Measurements from ENCODE around the gene GRB2.
"Not testable (repeated sequence)": the region's sequence is repeated elsewhere in the genome, so short reads cannot be mapped to it uniquely, and the experiment has no call there.

GRB2 gene

DNA sequence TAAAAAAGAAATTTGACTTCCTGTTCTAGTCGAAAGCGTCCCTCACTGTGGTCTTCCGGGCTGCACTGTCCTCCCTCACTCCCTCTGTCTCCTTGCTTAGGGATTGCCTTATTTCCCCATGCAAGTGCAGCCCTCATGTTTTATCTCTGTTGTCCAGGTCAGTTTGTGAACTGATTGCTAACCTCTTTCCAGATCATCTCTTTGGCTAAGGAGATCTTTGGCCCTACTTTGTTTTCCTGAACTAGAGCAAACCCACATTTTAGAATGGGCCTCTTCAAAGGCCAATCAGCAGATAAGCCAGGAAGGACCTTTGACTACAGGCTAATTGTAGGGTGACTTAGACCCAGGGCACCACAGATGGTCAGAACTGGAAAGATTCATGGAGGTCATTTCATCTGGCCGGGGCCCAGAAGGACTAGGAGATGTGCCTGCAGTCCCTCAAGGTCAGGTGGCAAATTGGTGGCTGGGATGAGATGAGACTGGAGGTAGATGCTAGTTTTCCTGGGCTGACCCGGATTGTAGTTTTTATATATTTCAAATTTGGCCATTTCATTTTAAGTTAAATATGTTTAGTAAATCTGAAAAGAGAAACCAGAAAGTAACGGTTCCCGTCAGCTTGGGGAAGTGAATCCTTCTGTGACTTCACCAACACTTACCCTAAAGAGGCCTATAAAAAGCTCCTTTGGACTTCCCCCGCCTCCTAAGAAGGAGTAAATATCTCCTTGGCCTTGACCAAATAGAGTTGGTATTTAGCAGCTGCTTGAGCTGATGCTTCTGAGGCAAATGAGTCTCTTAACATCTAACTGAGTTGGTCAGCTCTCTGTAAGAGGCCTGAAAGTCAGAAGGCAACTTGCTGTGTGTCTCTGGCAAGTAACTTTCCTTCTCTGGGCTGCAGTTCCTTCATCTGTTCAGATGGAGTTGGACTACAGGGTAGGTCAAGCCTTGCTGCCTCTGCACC lies 110.0 kb downstream of the GRB2 start:
- no peaks in the 10 kb centered on the region for H3K36me3 ChIP-seq
- H3K27me3 ChIP-seq, result no peaks in the 10 kb centered on the region
- H3K4me1 ChIP-seq, result no peaks in the 10 kb centered on the region
- TF ChIP-seq, protein P1, sequence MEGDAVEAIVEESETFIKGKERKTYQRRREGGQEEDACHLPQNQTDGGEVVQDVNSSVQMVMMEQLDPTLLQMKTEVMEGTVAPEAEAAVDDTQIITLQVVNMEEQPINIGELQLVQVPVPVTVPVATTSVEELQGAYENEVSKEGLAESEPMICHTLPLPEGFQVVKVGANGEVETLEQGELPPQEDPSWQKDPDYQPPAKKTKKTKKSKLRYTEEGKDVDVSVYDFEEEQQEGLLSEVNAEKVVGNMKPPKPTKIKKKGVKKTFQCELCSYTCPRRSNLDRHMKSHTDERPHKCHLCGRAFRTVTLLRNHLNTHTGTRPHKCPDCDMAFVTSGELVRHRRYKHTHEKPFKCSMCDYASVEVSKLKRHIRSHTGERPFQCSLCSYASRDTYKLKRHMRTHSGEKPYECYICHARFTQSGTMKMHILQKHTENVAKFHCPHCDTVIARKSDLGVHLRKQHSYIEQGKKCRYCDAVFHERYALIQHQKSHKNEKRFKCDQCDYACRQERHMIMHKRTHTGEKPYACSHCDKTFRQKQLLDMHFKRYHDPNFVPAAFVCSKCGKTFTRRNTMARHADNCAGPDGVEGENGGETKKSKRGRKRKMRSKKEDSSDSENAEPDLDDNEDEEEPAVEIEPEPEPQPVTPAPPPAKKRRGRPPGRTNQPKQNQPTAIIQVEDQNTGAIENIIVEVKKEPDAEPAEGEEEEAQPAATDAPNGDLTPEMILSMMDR (IDR thresholded peaks at IDR 0.05; ENCODE audit: low read depth, low read length), result no peak
- H3K4me3 ChIP-seq (ENCODE audit: low read depth, low read length), result no peak overlapping the region
- DNase-seq, result no peak
- H3K9me3 ChIP-seq, result no peaks in the 10 kb centered on the region

DNA sequence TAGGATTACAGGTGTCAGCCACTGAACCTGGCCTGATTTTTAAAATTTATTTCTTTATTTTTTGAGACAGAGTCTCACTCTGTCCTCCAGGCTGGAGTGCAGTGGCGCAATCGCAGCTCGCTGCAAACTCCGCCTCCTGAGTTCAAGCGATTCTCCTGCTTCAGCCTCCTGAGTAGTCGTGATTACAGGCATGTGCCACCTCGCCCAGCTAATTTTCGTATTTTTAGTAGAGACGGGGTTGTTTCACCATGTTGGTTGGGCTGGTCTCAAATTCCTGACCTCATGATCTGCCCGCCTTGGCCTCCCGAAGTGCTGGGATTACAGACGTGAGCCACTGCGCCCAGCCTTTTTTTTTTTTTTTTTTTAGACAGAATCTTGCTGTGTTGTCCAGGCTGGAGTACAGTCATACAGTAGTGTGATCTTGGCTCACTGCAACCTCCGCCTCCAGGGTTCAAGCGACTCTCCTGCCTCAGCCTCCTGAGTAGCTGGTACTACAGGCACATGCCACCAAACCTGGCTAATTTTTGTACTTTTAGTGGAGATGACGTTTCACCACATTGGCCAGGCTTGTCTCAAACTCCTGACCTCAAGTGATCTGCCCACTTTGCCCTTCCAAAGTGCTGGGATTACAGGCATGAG lies 112.5 kb downstream of the GRB2 start:
- not testable (repeated sequence) for H3K27me3 ChIP-seq; H3K36me3 ChIP-seq; H3K9me3 ChIP-seq; H3K4me1 ChIP-seq; H3K4me3 ChIP-seq (ENCODE audit: low read depth, low read length); DNase-seq

DNA sequence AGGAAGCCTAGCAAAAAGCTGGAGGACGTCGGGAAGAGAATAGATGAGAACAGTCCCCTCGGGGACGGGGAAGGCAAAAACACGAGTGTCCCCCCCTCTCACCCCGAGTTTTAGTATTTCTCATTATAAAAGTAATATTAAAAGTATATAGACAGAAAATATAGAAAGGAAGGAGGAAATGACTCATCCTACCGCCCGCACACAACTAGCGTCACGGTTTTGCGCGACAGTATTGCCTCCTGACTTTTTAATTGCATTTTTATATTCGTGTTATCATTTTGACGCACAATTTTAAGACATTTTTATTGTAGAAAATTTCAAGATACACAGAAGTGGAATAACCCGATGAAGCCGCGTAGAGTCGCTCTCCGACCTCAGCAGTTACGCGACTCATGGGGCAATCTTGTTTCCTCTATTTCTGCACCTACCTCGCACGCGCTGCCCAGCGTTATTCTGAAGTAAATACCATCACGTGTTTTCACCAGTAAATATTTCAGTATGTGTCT lies 115.6 kb downstream of the GRB2 start:
- Histone ChIP-seq H3K36me3 (peaks cover 10% of the 10 kb centered on the region), H3K4me1 (no peaks in the 10 kb centered on the region), H3K27me3 (no peaks in the 10 kb centered on the region), H3K4me3 (ENCODE audit: low read depth, low read length) (peak overlapping the region; percentile 93), H3K9me3 (no peaks in the 10 kb centered on the region)
- TF ChIP-seq, protein P1 (IDR thresholded peaks at IDR 0.05; ENCODE audit: low read depth, low read length), result peak; percentile 21; the same call in 1 of the 2 replicates
- DNase-seq, result peak; percentile 48

DNA sequence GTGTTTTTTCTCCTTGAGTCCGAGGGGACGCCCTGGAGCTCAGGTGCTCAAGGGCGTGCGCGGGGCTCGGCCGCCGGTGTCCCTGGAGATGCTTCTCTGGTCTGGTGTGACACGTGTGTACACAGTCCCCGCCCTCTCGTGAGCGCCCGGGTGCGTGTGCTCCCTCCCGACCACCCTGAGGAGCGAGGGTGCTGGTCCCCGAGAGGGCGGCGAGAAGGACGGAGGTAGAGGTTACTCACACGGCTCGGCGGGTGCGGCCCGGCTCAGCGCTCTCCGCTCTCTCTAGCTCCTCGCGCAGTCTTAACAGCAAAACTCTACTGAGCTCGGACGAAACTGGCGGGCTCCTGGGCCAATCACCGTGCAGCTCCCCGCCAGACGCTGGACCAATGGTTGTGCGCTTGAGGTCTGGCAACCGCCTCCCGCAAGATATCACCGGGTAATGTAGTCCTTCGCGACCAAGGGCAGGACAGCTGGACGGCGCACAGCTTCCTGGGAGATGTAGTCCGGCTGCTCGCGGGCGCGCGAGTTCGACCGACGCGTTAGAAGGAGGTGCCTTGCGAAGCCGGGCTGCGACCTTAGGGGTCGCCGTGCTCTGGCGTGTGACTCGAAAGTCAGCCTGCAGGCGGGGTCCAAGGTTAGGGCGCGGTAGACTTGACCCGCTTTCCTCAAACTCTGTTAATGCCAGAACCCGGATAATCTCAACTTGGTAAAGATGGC lies 116.2 kb downstream of the GRB2 start, which contains the start of gene SLC25A19:
SLC25A19 (minus strand) TSS at position 319 of the 717 bp plus-strand sequence. CDS start 2,669 bp downstream, outside the sequence.
- DNase-seq, result peak; percentile 98
- H3K4me1 ChIP-seq, result no peaks in the 10 kb centered on the region
- H3K9me3 ChIP-seq, result no peaks in the 10 kb centered on the region
- peaks cover 10% of the 10 kb centered on the region for H3K36me3 ChIP-seq
- TF ChIP-seq, protein P1 (IDR thresholded peaks at IDR 0.05; ENCODE audit: low read depth, low read length), result peak; percentile 40
- peak within 1 kb of the TSS; percentile 93 for H3K4me3 ChIP-seq (ENCODE audit: low read depth, low read length)
- H3K27me3 ChIP-seq, result no peaks in the 10 kb centered on the region

DNA sequence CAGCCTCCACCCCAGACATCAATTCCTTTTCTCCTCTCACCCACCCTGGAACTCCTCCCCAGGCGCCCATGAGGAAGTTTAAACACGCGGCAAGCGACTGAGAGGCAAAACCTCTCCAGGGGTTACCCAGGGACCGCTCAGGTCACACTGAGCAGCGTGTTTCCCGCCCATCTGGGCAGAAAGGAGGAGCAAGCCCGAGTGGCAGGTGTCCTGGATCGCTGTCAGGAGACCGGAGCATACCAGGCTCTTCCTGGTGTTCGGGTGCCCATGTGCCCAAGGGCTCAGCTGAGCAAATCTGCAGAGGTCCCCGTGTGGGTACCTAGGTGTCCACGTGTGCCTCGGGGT lies 116.7 kb downstream of the GRB2 start:
- H3K27me3 ChIP-seq, result no peaks in the 10 kb centered on the region
- TF ChIP-seq, protein P1 (IDR thresholded peaks at IDR 0.05; ENCODE audit: low read depth, low read length), result no peak
- H3K4me1 ChIP-seq, result no peaks in the 10 kb centered on the region
- no peaks in the 10 kb centered on the region for H3K9me3 ChIP-seq
- peak overlapping the region; percentile 93 for H3K4me3 ChIP-seq (ENCODE audit: low read depth, low read length)
- H3K36me3 ChIP-seq, result peaks cover 11% of the 10 kb centered on the region
- DNase-seq, result peak; percentile 36

DNA sequence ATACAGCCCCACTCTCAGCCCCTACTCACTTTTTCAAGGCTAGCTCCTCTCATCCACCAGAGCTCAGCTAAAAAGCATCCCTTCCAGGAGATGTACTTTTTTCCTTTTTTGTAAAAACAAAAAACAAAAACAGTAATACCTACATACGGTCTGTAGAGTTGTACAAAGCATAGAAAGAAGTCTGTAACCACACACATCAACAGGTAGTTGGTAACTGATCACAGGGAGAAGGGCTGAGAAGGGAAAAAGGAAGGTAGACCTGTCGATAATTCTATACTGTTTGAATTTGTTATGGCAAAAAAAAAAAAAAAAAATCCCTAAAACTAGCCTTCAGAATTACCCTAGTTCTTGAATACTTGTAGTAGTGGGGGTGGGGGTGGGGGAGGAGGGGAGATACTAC lies 117.1 kb downstream of the GRB2 start:
- Histone ChIP-seq H3K27me3 (no peaks in the 10 kb centered on the region), H3K4me1 (no peaks in the 10 kb centered on the region), H3K36me3 (peaks cover 15% of the 10 kb centered on the region), H3K4me3 (ENCODE audit: low read depth, low read length) (peak overlapping the region; percentile 93), H3K9me3 (no peaks in the 10 kb centered on the region)
- no peak for DNase-seq
- TF ChIP-seq, protein P1 (IDR thresholded peaks at IDR 0.05; ENCODE audit: low read depth, low read length), result no peak

Measured in BE2C (cell line).